Islet of Langerhans (tissue), 1 donor: Measurements from ENCODE around the gene GYPC.

Experiments
- FAIRE-seq: peaks from one replicate; lab custom pipeline; 2011; peaks lifted over from hg19 to GRCh38; lab: Jason Lieb, UNC

Gene GYPC

DNA sequence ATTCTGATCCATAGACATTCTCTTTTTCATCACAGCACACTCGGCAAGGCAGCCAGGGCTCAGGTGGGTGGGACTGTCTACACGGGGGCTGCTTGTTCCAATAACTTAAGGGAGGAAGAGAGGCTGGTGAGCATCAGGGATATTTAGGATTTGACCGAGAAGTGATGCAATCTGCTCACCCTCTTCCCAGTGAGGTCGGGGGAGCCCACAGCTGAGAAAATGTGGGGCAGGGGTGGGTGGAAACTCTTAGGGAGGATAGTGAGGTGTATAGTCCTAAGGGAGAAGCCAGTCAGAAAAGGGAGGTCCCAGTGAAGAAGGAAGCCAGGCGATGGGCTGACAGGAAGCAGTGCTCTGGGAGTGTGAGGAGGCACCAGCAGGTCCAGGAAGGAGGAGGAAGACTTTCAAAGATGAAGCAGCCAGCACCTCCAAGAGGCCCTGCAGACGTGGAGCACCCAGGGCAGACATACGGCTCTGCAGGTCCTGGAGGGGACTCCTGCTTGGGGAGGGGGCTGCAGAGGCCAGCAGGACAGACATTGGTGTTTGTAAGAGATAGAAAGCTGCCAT, 76.8 kb downstream of the GYPC start:
- no peak for FAIRE-seq

DNA sequence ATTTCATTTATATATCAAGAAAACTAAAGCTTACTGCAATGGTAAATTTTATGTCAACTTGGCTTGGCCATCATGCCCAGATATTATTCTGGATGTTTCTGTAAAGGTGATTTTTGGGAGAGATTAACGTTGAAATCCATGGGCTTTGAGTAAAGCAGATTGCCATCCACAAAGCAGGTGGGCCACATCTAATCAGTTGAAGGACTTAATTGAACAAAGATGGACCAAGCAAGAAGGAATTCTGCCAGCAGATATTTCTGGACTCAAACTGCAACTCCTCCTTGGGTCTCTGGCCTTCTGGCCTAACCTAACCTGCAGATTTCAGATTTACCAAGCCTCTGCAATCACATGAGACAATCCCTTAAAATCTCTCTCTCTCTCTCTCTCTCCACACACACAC, 77.8 kb downstream of the GYPC start:
- FAIRE-seq: no peak

GRCh38 chr2:126736133-126736874, 80.3 kb downstream of the GYPC start:
- no peak for FAIRE-seq

DNA sequence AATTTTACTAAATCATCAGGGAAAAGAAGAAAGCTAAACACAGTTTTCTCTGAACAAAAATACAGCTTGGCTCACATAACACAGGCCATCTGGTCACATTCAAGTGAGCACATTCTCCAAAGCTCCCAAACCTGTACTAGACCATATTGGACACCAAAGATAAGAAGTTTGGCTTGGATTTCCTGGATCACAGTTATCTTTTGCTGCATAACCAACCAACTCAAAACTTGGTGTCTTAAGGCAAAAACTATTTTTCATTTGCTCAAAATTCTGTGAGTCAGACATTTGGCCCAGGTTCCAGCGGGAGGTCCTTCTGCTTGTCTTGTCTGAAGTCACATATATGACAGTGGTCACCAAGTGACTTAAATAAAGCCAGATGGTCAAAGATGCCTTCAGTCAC, 83.2 kb downstream of the GYPC start:
- FAIRE-seq: no peak

- FAIRE-seq: no peak
Observed at GRCh38 chr2:126744640-126745039, 88.7 kb downstream of the GYPC start.
